Activated T-helper 17 cell treated with anti-CD3 and anti-CD28 coated beads, Interleukin-2, amount 50 U/mL, for 72 hours (primary cell): ENCODE data around the gene ASCC3. TPM values are rescaled to one million over a fixed set of nuclear protein-coding genes. Genes with fewer than 3 reads are reported as not detected.
"Not testable (repeated sequence)": the region's sequence is repeated elsewhere in the genome, so short reads cannot be mapped to it uniquely, and the experiment has no call there.

Experiments used
- ATAC-seq: fragments of 150-1000 bp; cut with Tn5 transposase; replicated peaks from 2 replicates; pipeline ENCODE4 v1.10.0; 2021; ENCODE audit warnings: mild to moderate bottlenecking, moderate library complexity
- H3K27ac Mint-ChIP-seq: one replicate; pipeline ENCODE4 v1.8.0; 2022; ENCODE audit warnings: mixed read lengths
- H3K27me3 Mint-ChIP-seq: one replicate; pipeline ENCODE4 v1.8.0; 2022; ENCODE audit warnings: mixed read lengths
- H3K36me3 Mint-ChIP-seq: one replicate; pipeline ENCODE4 v1.8.0; 2022; ENCODE audit warnings: low read depth, mild to moderate bottlenecking, mixed read lengths
- H3K4me1 Mint-ChIP-seq: one replicate; pipeline ENCODE4 v1.8.0; 2022; ENCODE audit warnings: mixed read lengths
- H3K4me3 Mint-ChIP-seq: one replicate; pipeline ENCODE4 v1.8.0; 2022; ENCODE audit warnings: mild to moderate bottlenecking, mixed read lengths
- H3K9me3 Mint-ChIP-seq: one replicate; pipeline ENCODE4 v1.8.0; 2022; ENCODE audit warnings: mixed read lengths
- total RNA-seq, 2 donors: library from RNA; stranded (reverse); gene quantifications; one replicate each; pipeline ENCODE4 v1.2.3, GENCODE V29; 2022

The ASCC3 gene
- total RNA-seq, 2 donors from 2014 or later, result 58.0 to 87.2 TPM

DNA sequence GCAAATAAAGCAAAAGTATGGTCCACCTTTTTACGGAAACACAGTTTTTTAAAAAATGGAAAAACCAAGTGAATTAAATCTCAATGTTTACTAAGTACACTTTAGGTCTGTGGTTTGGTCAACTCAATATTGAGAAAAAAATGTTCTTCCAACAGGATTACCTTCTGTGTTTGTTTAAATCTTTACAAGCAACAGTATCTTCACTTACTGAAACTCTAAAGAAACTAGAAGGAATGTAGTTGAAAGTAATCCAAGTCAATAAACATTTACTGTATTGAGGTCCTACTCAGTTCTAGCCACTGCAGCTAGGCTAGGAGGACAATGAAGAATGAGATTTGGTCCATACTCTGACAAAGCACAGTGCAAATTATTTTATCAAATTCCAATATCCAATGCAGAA is 80.1 kb downstream of the ASCC3 start:
- Mint-ChIP-seq H3K27me3 (no peaks in the 10 kb centered on the region), H3K27ac (no peak overlapping the region), H3K4me3 (no peak overlapping the region), H3K9me3 (no peaks in the 10 kb centered on the region), H3K4me1 (no peaks in the 10 kb centered on the region), H3K36me3 (peaks cover 73% of the 10 kb centered on the region)
- no peak for ATAC-seq

DNA sequence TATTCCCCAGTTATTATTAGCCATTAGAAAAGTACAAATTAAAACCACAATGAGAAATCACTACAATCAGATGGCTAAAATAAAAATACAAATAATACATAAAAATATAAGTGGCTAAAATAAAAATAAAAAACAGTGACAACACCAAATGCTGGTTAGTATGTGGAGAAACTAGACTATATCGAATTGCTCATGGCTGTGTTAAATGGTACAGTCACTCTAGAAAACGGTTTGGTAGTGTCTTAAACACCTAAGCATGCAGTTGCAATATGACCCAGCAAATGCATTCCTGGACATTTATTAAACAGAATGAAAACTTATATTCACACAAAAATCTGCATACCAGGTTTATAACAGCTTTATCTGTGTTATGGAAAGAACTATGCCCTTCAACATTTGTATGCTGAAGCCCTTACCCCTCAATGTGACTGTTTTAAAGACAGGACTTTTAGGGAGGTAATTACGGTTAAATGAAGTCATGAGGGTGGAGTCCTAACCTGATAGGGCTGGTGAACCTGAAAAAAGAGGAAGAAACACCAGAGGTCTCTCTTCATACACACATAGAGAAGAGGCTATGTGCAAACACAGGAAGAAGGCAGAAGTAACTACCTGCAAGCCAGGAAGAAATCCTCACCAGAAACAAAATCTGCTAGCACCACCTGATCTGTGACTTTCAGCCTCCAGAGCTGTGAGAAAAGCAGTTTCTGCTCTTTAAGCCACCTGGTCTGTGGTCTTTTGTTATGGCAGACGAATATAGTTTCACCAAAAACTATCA is 84.9 kb downstream of the ASCC3 start:
- H3K27me3 Mint-ChIP-seq, result no peaks in the 10 kb centered on the region
- peaks cover 74% of the 10 kb centered on the region for H3K36me3 Mint-ChIP-seq
- H3K9me3 Mint-ChIP-seq, result no peaks in the 10 kb centered on the region
- no peak overlapping the region for H3K27ac Mint-ChIP-seq
- H3K4me1 Mint-ChIP-seq, result no peaks in the 10 kb centered on the region
- no peak overlapping the region for H3K4me3 Mint-ChIP-seq
- ATAC-seq, result no peak

DNA sequence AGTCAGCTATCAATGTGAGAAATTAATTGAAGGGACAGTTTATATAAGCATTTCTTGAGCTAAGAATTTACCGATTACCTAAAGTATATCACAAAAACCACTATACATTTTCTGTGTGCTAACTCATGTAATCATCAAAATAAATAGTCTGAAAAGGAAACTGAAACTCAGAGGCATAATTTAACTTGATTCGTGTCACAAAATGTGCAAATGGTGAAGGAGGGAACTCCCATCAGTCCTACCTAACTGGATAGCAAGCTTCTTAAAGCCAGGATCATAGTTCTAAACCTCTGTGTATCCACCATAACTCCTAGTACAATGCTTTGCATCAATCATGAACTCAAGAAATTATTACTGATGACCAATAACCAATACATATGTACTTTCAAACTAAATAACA is 91.0 kb downstream of the ASCC3 start:
- Mint-ChIP-seq H3K36me3 (peaks cover 64% of the 10 kb centered on the region), H3K27me3 (no peaks in the 10 kb centered on the region), H3K4me1 (peaks cover 4% of the 10 kb centered on the region), H3K27ac (no peak overlapping the region), H3K4me3 (no peak overlapping the region), H3K9me3 (no peaks in the 10 kb centered on the region)
- no peak for ATAC-seq

DNA sequence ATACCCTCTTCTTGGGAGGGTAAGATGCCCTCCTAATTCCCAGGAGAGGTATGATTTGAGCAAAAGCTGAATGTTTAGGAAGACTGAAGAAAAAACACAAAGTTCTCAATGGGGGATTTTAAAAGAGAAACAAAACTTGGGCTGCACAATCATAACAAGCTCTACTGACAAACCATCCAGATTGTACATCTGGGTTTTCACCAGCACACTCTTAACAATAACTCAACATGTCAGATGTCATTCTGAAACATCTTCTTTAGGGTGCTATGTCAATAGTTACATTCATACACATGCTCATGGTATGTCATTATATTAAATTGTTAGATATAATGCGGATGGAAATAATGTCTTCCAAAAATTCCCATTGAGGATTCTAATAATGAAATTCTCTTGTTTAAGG is 95.1 kb downstream of the ASCC3 start:
- Mint-ChIP-seq H3K4me3 (no peak overlapping the region), H3K4me1 (peaks cover 9% of the 10 kb centered on the region), H3K27ac (peak overlapping the region; percentile 50), H3K36me3 (peaks cover 47% of the 10 kb centered on the region), H3K27me3 (no peaks in the 10 kb centered on the region), H3K9me3 (no peaks in the 10 kb centered on the region)
- no peak for ATAC-seq

DNA sequence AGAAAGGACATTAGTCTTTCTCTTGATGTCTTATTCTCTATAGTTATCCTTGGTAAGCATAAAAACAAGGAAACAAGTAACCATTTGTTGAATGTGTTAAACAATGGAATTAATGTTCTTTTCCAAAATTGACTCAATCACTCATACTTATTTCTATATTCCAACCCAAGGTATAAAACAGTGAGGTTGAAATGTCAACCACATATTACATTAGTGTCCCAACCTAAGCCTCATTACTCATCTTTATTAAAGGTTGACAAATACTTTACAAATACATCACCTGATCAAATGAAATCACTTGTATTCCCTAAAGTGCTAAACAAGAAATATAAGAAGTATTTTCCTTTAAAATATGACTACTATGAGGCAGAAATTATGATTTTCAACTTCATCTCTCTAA is 100.5 kb downstream of the ASCC3 start:
- ATAC-seq, result no peak
- no peak overlapping the region for H3K4me3 Mint-ChIP-seq
- H3K9me3 Mint-ChIP-seq, result no peaks in the 10 kb centered on the region
- H3K36me3 Mint-ChIP-seq, result peaks cover 23% of the 10 kb centered on the region
- no peaks in the 10 kb centered on the region for H3K27me3 Mint-ChIP-seq
- peaks cover 5% of the 10 kb centered on the region for H3K4me1 Mint-ChIP-seq
- no peak overlapping the region for H3K27ac Mint-ChIP-seq

DNA sequence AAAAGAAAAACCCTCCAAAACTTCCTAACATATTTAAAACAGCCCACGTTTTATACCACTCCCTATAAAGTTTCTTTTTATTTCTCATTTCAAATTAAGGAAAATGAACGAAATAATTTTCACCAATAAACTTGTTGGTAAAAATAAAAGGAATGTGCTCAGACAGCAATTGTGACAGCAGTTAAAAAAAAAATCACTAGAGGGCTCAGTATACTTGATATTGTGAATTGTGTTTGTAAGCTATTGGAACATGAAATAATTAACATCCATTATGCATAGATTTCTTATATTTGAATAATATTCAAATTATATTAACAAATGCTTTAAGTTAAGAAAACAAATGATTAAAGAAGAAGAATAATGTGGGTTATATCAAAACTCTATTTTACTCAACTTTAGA is 105.5 kb downstream of the ASCC3 start:
- H3K36me3 Mint-ChIP-seq, result peaks cover 18% of the 10 kb centered on the region
- H3K9me3 Mint-ChIP-seq, result no peaks in the 10 kb centered on the region
- H3K4me3 Mint-ChIP-seq, result no peak overlapping the region
- no peaks in the 10 kb centered on the region for H3K4me1 Mint-ChIP-seq
- ATAC-seq, result no peak
- H3K27me3 Mint-ChIP-seq, result no peaks in the 10 kb centered on the region
- no peak overlapping the region for H3K27ac Mint-ChIP-seq

DNA sequence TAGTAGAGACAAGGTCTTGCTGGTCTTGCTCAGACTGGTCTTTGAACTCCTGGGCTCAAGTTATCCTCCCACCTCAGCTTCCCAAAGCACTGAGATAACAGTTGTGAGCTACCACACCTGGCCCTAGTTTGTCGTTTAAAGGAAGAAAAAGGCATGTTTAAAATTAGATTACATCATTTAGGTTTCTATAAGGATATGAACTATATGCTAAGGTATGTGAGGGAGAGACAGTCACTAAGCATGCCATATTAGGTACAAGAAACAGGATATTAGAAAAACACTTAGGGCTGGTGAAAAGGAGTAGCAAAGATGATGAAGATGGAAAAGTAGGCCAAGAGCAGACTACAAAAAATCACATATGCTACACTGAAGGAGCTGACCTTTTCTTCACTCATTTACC is 106.4 kb downstream of the ASCC3 start:
- no peaks in the 10 kb centered on the region for H3K4me1 Mint-ChIP-seq
- no peak overlapping the region for H3K27ac Mint-ChIP-seq
- H3K4me3 Mint-ChIP-seq, result no peak overlapping the region
- ATAC-seq, result no peak
- peaks cover 26% of the 10 kb centered on the region for H3K36me3 Mint-ChIP-seq
- no peaks in the 10 kb centered on the region for H3K27me3 Mint-ChIP-seq
- no peaks in the 10 kb centered on the region for H3K9me3 Mint-ChIP-seq

DNA sequence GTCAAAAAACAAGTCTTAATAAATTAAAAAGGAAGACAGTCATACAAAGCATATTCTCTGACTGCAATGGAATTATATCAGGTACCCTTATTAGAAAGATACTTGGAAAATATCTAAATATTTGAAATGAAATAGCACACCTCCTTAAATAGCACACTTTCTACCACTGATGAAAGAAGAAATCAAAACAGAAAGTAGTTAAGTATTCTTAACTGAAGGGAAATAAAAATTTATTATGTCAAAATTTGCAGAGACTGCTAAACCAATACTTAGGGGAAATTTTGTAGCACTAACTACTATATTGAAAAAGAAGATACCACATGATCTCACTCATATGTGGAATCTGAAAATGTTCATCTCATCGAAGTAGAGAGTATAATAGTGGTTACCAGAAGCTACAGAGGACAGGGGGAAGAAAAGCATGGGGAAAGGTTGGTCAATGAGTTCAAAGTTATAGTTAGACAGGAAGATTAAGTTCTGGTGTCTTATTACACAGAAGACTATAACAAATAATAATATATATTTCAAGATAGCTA is 112.2 kb downstream of the ASCC3 start:
- Mint-ChIP-seq H3K27me3 (no peaks in the 10 kb centered on the region), H3K4me1 (peaks cover 6% of the 10 kb centered on the region), H3K27ac (no peak overlapping the region), H3K36me3 (peaks cover 64% of the 10 kb centered on the region), H3K9me3 (peaks cover 8% of the 10 kb centered on the region), H3K4me3 (no peak overlapping the region)
- no peak for ATAC-seq

DNA sequence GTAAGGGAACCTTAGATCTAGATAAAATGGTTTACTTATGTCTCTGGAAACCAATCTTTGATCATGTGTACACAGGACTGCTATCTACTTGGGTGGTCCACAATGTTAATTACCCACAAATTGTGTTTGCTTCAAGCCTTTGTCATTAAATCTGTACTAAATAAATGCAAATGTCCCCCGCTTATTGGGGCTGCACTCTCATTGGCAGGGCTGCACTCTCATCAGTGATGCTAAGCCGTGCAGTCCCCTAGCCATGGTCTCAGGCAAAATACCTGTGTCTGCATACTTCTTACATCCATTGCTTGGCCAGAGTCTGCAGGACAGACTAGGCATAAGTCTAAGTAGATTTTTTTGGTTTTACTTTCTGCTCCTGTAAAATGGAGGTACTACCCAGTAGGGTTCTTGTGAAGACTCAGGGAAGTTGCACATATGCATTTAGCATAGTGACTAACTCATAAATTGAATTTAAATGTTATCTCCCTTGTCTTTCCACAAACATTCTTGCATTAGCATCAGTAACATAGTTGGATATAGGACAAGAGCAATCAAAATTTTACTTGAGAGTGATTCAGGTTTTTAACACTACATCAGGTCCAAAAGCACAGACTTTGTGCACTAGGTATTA is 117.4 kb downstream of the ASCC3 start:
- Mint-ChIP-seq H3K4me3 (no peak overlapping the region), H3K9me3 (peaks cover 17% of the 10 kb centered on the region), H3K4me1 (peaks cover under 1% of the 10 kb centered on the region), H3K27me3 (no peaks in the 10 kb centered on the region), H3K27ac (no peak overlapping the region), H3K36me3 (peaks cover 100% of the 10 kb centered on the region)
- no peak for ATAC-seq

DNA sequence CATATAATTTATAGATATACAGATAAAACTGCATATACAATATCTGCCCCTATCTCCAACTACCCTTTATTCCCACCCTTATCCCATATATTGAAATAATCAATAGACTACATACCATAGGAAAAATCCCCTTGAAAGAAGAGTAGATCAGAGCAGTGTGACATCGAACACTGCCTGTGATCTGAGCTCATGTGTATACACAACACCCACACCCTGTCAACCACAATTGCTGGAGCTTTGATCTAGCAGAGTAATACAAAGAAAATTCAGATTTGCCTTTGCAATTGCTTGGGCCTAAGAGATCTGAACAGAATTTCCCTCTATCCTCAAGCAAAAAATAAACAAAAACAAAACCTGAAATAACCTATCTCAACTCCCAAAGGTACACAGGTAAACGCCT is 119.3 kb downstream of the ASCC3 start:
- Mint-ChIP-seq H3K27ac (no peak overlapping the region), H3K4me3 (no peak overlapping the region), H3K36me3 (peaks cover 94% of the 10 kb centered on the region), H3K4me1 (peaks cover 4% of the 10 kb centered on the region), H3K27me3 (no peaks in the 10 kb centered on the region), H3K9me3 (peaks cover 17% of the 10 kb centered on the region)
- ATAC-seq, result no peak

DNA sequence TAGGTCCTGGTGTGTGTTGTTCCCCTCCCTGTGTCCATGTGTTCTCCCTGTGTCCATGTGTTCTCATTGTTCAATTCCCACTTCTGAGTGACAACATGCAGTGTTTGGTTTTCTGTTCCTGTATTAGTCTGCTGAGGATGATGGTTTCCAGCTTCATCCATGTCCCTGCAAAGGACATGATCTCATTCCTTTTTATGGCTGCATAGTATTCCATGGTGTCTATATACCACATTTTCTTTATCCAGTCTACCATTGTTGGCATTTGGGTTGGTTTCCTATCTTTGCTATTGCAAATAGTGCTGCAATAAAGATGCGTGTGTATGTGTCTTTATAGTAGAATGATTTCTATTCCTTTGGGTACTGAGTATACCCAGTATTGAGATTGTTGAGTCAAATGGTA is 122.7 kb downstream of the ASCC3 start:
- H3K4me1 Mint-ChIP-seq, H3K27me3 Mint-ChIP-seq, H3K27ac Mint-ChIP-seq, H3K4me3 Mint-ChIP-seq, ATAC-seq, H3K9me3 Mint-ChIP-seq: not testable (repeated sequence)
- peaks cover 77% of the 10 kb centered on the region for H3K36me3 Mint-ChIP-seq

DNA sequence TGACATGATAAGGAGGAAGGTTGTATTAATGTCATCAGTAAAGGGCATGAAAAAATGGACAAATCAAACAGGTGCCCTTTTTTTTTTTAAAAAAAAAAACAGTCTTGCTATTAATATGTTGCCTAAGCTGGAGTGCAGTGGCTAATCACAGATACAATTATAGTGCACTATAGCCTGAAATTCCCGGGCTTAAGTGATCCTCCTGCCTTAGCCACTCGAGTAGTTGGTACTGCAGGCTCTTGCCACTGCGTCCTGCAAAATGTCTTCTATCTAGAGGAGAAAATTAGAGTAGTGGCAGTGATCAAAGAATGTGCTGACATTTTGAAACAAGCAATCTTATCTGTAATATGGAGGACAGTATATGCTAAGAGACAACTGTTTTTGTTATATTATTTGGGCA is 127.7 kb downstream of the ASCC3 start:
- no peaks in the 10 kb centered on the region for H3K27me3 Mint-ChIP-seq
- peaks cover 61% of the 10 kb centered on the region for H3K36me3 Mint-ChIP-seq
- H3K9me3 Mint-ChIP-seq, result no peaks in the 10 kb centered on the region
- no peak overlapping the region for H3K27ac Mint-ChIP-seq
- no peak for ATAC-seq
- H3K4me3 Mint-ChIP-seq, result no peak overlapping the region
- peaks cover 2% of the 10 kb centered on the region for H3K4me1 Mint-ChIP-seq

DNA sequence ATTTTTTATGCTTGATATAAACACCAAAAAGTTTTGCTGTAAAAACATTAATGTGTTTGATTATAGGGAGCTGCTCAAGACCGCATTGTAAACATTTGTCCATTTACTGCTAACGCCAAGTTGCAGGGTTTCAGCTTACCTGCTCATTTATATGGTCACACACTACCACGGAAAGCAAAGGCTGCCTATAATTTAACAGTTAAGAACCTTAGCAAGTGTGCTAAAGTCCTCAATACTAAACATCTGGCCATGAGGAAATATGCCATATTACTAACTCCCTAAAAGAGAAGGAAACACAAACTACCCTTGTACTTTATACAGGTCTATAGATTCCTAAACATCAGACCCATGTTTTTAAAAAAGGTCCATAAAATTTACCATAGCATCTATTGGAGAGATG is 129.5 kb downstream of the ASCC3 start:
- no peak for ATAC-seq
- no peak overlapping the region for H3K4me3 Mint-ChIP-seq
- no peak overlapping the region for H3K27ac Mint-ChIP-seq
- no peaks in the 10 kb centered on the region for H3K27me3 Mint-ChIP-seq
- H3K4me1 Mint-ChIP-seq, result no peaks in the 10 kb centered on the region
- H3K9me3 Mint-ChIP-seq, result no peaks in the 10 kb centered on the region
- H3K36me3 Mint-ChIP-seq, result peaks cover 61% of the 10 kb centered on the region

DNA sequence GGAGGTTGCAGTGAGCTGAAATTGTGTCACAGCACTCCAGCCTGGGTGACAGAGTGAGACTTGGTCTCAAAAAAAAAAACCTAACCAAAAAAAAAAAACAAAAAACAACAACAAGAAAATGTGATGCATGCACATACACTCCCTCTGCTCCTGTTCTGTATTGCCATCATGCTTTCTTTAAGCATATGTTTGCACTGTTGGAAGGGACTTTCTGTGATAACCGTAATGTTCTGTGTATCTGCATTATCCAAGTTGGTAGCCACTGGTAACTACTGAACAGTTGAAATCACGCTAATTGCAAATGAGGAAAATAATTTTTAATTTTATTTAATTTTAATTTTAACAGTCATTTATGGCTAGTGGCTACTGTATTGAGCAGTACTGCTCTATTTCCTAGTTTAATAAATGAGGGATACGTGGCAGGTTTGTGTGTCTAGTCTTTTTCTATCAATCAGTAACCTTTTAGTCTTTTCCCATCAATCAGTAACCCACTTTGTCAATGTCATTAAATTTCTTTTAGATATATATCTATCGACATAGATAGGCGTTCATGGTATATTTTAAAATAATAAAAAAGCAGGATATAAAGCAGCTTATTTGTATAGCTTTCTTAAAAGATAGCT is 135.6 kb downstream of the ASCC3 start:
- Mint-ChIP-seq H3K4me1 (peaks cover 4% of the 10 kb centered on the region), H3K9me3 (peaks cover 3% of the 10 kb centered on the region), H3K4me3 (no peak overlapping the region), H3K27ac (no peak overlapping the region), H3K36me3 (peaks cover 44% of the 10 kb centered on the region), H3K27me3 (no peaks in the 10 kb centered on the region)
- ATAC-seq, result no peak

DNA sequence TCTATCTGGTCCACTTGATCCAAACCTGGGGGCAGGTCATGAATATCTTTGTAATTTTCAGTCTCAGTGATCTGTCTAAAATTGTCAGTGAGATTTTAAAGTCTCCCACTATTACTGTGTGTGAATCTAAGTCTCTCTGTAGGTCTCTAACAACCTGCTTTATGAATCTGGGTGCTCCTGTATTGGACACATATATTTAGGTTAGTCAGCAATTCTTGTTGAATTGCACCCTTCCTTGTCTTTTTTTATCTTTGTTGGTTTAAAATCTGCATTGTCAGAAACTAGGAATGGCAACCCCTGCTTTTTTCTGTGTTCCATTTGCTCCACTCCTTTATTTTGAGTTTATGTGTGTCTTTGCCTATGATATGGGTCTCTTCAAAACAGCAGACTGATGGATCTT is 140.7 kb downstream of the ASCC3 start:
- Mint-ChIP-seq H3K9me3 (peaks cover 9% of the 10 kb centered on the region), H3K36me3 (peaks cover 14% of the 10 kb centered on the region), H3K27me3 (no peaks in the 10 kb centered on the region), H3K4me3 (no peak overlapping the region), H3K27ac (no peak overlapping the region), H3K4me1 (peaks cover 11% of the 10 kb centered on the region)
- ATAC-seq, result no peak
